ENCODE results near the gene TTC33. TPM values are rescaled to one million over a fixed set of nuclear protein-coding genes. Genes with fewer than 3 reads are reported as not detected.
A peak's percentile ranks its signal among the peaks of the same experiment; 100 is the strongest.

TTC33 gene
- polyA plus RNA-seq, 1 donor from 2014 or later: 73.5 TPM

DNA sequence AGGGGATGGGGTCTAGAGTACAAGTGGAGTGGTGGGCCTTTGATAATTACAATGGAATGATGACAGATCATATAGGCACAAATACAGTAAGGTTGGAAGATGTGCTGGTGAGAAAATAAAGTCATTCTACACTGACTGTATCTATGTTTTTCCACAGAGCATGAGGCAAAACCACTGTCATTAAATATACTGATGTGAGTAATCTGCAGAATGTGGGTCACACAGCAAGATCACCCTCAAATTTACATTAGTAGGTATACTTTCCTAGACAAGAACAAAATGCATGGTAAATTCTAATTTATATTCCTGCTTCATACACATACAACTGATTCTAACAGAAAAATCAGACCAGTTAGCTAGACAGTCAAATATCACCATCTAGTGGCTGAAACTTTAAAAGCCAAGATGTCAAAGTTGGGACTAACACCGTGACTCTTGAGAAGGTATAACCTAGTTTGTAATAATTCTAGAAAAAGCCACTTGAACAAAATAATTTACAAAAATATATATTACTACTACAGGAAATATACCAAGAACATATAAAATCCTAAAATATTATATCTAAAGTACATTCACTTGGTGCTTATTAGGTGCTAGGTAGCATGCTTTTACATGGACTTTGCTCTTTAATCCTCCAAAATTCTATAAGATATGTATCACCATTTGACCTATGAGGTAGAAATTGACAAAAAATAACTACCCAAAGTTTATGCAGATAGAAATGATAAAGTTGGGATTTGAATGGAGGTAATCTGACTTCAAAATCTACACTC lies 19.5 kb downstream of the TTC33 start:
- no peak overlapping the region for H3K27ac ChIP-seq (ENCODE audit: low read length)

DNA sequence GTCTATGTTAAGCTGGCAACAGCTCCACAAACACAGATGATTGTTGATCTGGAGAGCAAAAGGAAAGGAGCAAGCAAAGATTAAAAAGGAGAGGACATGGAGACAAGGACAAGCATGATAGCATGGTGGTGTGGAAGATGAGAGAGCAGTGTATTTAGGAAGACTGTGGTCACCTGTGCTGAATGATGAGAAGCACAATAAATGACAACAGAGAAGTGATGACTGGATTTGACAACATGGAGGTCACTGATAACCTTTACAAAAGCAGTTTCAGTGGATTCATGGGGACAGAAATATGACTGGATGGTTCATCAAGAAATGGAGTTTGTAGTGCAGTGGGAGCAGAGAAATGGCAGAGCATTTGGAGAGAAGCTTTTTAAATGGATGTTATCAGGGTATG lies 20.2 kb downstream of the TTC33 start:
- no peak overlapping the region for H2AFZ ChIP-seq (ENCODE audit: low read depth, low read length)
- H3K36me3 ChIP-seq (ENCODE audit: insufficient read depth, low read length): peaks cover 8% of the 10 kb centered on the region
- H3K9ac ChIP-seq (ENCODE audit: low read length): no peak overlapping the region
- H3K27ac ChIP-seq (ENCODE audit: low read length): no peak overlapping the region
- no peak overlapping the region for H3K4me2 ChIP-seq (ENCODE audit: low read length)
- no peaks in the 10 kb centered on the region for H4K20me1 ChIP-seq (ENCODE audit: insufficient read depth)
- H3K79me2 ChIP-seq (replicated peaks; ENCODE audit: insufficient read depth, low read length): peaks cover 3% of the 10 kb centered on the region
- TF ChIP-seq TAF1 (IDR thresholded peaks at IDR 0.05; ENCODE audit: low read depth) (no peak), POLR2AphosphoS5 (IDR thresholded peaks at IDR 0.05) (no peak)
- H3F3A ChIP-seq (ENCODE audit: insufficient read depth, low read length, poor library complexity, severe bottlenecking): no peaks in the 10 kb centered on the region
- no peaks in the 10 kb centered on the region for H3K27me3 ChIP-seq (ENCODE audit: insufficient read depth, low read depth, low read length)
- no peaks in the 10 kb centered on the region for H3K9me3 ChIP-seq (ENCODE audit: low read length)
- H3K4me3 ChIP-seq (ENCODE audit: low read length): no peak overlapping the region
- no peaks in the 10 kb centered on the region for H3K9me2 ChIP-seq (ENCODE audit: insufficient read depth, low read length)

More for the DNA sequence above, 19.5 kb downstream of the TTC33 start:
- H3K9me3 ChIP-seq (ENCODE audit: low read length): no peaks in the 10 kb centered on the region
- H3K9me2 ChIP-seq (ENCODE audit: insufficient read depth, low read length): no peaks in the 10 kb centered on the region
- peaks cover 3% of the 10 kb centered on the region for H3K79me2 ChIP-seq (replicated peaks; ENCODE audit: insufficient read depth, low read length)
- H4K20me1 ChIP-seq (ENCODE audit: insufficient read depth): no peaks in the 10 kb centered on the region
- H3K27me3 ChIP-seq (ENCODE audit: insufficient read depth, low read depth, low read length): no peaks in the 10 kb centered on the region
- no peaks in the 10 kb centered on the region for H3F3A ChIP-seq (ENCODE audit: insufficient read depth, low read length, poor library complexity, severe bottlenecking)
- peak; percentile 79 for TF ChIP-seq SMC3 (conservative IDR thresholded peaks at IDR 0.05; ENCODE audit: poor library complexity)
- no peak for TF ChIP-seq TAF1 (IDR thresholded peaks at IDR 0.05; ENCODE audit: low read depth)
- TF ChIP-seq, protein P1, sequence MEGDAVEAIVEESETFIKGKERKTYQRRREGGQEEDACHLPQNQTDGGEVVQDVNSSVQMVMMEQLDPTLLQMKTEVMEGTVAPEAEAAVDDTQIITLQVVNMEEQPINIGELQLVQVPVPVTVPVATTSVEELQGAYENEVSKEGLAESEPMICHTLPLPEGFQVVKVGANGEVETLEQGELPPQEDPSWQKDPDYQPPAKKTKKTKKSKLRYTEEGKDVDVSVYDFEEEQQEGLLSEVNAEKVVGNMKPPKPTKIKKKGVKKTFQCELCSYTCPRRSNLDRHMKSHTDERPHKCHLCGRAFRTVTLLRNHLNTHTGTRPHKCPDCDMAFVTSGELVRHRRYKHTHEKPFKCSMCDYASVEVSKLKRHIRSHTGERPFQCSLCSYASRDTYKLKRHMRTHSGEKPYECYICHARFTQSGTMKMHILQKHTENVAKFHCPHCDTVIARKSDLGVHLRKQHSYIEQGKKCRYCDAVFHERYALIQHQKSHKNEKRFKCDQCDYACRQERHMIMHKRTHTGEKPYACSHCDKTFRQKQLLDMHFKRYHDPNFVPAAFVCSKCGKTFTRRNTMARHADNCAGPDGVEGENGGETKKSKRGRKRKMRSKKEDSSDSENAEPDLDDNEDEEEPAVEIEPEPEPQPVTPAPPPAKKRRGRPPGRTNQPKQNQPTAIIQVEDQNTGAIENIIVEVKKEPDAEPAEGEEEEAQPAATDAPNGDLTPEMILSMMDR (IDR thresholded peaks at IDR 0.05; ENCODE audit: poor library complexity, severe bottlenecking): peak; percentile 79
- TF ChIP-seq EZH2 (IDR thresholded peaks at IDR 0.05; ENCODE audit: borderline replicate concordance, insufficient read depth, low read length, poor library complexity, severe bottlenecking): no peak
- TF ChIP-seq RAD21 (conservative IDR thresholded peaks at IDR 0.05): peak; percentile 81
- no peak overlapping the region for H3K9ac ChIP-seq (ENCODE audit: low read length)
- no peak overlapping the region for H3K4me3 ChIP-seq (ENCODE audit: low read length)
- H2AFZ ChIP-seq (ENCODE audit: low read depth, low read length): no peak overlapping the region
- H3K36me3 ChIP-seq (ENCODE audit: insufficient read depth, low read length): peaks cover 10% of the 10 kb centered on the region
- no peak overlapping the region for H3K4me2 ChIP-seq (ENCODE audit: low read length)

DNA sequence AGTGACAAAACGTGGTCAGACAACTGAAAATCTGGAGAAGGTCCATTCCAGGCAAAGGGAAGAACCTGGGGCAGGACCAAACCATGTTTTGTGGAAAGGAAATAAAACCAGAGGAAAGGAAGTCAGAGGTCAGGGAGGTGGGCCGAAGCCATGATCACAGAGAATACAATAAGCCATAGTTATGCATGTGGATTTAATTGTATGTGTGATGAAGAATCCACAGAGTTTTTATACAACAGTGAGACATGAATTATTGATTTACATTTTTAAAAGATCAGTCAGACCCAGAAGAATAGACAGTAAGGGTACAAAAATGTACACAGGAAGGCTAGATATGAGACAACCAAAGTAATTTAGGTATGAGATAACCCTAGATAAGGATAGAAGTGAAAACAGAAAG lies 20.8 kb downstream of the TTC33 start:
- H4K20me1 ChIP-seq (ENCODE audit: insufficient read depth): no peaks in the 10 kb centered on the region
- no peak for TF ChIP-seq RAD21 (conservative IDR thresholded peaks at IDR 0.05)
- no peak for TF ChIP-seq TAF1 (IDR thresholded peaks at IDR 0.05; ENCODE audit: low read depth)
- TF ChIP-seq, protein P2, sequence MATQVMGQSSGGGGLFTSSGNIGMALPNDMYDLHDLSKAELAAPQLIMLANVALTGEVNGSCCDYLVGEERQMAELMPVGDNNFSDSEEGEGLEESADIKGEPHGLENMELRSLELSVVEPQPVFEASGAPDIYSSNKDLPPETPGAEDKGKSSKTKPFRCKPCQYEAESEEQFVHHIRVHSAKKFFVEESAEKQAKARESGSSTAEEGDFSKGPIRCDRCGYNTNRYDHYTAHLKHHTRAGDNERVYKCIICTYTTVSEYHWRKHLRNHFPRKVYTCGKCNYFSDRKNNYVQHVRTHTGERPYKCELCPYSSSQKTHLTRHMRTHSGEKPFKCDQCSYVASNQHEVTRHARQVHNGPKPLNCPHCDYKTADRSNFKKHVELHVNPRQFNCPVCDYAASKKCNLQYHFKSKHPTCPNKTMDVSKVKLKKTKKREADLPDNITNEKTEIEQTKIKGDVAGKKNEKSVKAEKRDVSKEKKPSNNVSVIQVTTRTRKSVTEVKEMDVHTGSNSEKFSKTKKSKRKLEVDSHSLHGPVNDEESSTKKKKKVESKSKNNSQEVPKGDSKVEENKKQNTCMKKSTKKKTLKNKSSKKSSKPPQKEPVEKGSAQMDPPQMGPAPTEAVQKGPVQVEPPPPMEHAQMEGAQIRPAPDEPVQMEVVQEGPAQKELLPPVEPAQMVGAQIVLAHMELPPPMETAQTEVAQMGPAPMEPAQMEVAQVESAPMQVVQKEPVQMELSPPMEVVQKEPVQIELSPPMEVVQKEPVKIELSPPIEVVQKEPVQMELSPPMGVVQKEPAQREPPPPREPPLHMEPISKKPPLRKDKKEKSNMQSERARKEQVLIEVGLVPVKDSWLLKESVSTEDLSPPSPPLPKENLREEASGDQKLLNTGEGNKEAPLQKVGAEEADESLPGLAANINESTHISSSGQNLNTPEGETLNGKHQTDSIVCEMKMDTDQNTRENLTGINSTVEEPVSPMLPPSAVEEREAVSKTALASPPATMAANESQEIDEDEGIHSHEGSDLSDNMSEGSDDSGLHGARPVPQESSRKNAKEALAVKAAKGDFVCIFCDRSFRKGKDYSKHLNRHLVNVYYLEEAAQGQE (IDR thresholded peaks at IDR 0.05; ENCODE audit: borderline replicate concordance): no peak
- TF ChIP-seq MXI1 (conservative IDR thresholded peaks at IDR 0.05; ENCODE audit: poor library complexity, severe bottlenecking): no peak
- no peak for TF ChIP-seq POLR2AphosphoS5 (IDR thresholded peaks at IDR 0.05)
- H3K9me2 ChIP-seq (ENCODE audit: insufficient read depth, low read length): no peaks in the 10 kb centered on the region
- no peak overlapping the region for H3K4me3 ChIP-seq (ENCODE audit: low read length)
- no peak overlapping the region for H3K27ac ChIP-seq (ENCODE audit: low read length)
- H3F3A ChIP-seq (ENCODE audit: insufficient read depth, low read length, poor library complexity, severe bottlenecking): no peaks in the 10 kb centered on the region
- H3K36me3 ChIP-seq (ENCODE audit: insufficient read depth, low read length): peaks cover 8% of the 10 kb centered on the region
- no peaks in the 10 kb centered on the region for H3K27me3 ChIP-seq (ENCODE audit: insufficient read depth, low read depth, low read length)
- H3K4me2 ChIP-seq (ENCODE audit: low read length): no peak overlapping the region
- H2AFZ ChIP-seq (ENCODE audit: low read depth, low read length): no peak overlapping the region
- no peaks in the 10 kb centered on the region for H3K9me3 ChIP-seq (ENCODE audit: low read length)
- H3K9ac ChIP-seq (ENCODE audit: low read length): no peak overlapping the region
- H3K79me2 ChIP-seq (replicated peaks; ENCODE audit: insufficient read depth, low read length): peaks cover 3% of the 10 kb centered on the region

All from neural cell (in vitro differentiated cells).